Breast epithelium (tissue), 3 donors: ENCODE results near the gene UNC45B.

Source experiments
- POLR2A ChIP-seq: fragments of 450-650 bp; IDR thresholded peaks from one replicate; pipeline ENCODE4 v1.6.1; 2016; ENCODE audit warnings: antibody characterized with exemption, mild to moderate bottlenecking, moderate library complexity
- POLR2AphosphoS5 ChIP-seq, 3 donors: sonication (generic); formaldehyde crosslinking; IDR thresholded peaks; one replicate each; pipeline ENCODE4 v1.6.1; 2017; ENCODE audit warnings: antibody characterized with exemption in 3 of 3
- TF ChIP-seq, protein P1 (sequence below), 3 donors: fragments of 450-650 bp; IDR thresholded peaks; one replicate each; pipeline ENCODE4 v1.5.1; 2016 to 2017; ENCODE audit warnings: antibody characterized with exemption in 3 of 3, mild to moderate bottlenecking in 3 of 3, moderate library complexity in 3 of 3

- TF ChIP-seq POLR2A (no peak), POLR2AphosphoS5 (IDR thresholded peaks at IDR 0.05) (no peak)
- TF ChIP-seq, protein P1, sequence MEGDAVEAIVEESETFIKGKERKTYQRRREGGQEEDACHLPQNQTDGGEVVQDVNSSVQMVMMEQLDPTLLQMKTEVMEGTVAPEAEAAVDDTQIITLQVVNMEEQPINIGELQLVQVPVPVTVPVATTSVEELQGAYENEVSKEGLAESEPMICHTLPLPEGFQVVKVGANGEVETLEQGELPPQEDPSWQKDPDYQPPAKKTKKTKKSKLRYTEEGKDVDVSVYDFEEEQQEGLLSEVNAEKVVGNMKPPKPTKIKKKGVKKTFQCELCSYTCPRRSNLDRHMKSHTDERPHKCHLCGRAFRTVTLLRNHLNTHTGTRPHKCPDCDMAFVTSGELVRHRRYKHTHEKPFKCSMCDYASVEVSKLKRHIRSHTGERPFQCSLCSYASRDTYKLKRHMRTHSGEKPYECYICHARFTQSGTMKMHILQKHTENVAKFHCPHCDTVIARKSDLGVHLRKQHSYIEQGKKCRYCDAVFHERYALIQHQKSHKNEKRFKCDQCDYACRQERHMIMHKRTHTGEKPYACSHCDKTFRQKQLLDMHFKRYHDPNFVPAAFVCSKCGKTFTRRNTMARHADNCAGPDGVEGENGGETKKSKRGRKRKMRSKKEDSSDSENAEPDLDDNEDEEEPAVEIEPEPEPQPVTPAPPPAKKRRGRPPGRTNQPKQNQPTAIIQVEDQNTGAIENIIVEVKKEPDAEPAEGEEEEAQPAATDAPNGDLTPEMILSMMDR (IDR thresholded peaks at IDR 0.05): no peak
These were observed 28.2 kb downstream of the UNC45B start for GRCh38 chr17:35175638-35176415.
